ENCODE measurements around the gene STAC3.

STAC3 gene

GRCh38 chr12:57261428-57261865 is 10.5 kb upstream of the STAC3 start:
- Histone ChIP-seq H3K4me1 (ENCODE audit: control insufficient read depth in 1 of 2, insufficient read depth in 1 of 2, low read depth in 1 of 2, low read length in 1 of 2) (no peaks in the 10 kb centered on the region), H3K36me3 (peaks cover 90% of the 10 kb centered on the region), H3K27me3 (no peaks in the 10 kb centered on the region), H3K9me3 (no peaks in the 10 kb centered on the region), H3K4me3 (ENCODE audit: low read depth in 1 of 2, low read length in 1 of 2) (no peak overlapping the region), H3K27ac (no peak overlapping the region)
- TF ChIP-seq CTCF (IDR thresholded peaks at IDR 0.05) = no peak

DNA sequence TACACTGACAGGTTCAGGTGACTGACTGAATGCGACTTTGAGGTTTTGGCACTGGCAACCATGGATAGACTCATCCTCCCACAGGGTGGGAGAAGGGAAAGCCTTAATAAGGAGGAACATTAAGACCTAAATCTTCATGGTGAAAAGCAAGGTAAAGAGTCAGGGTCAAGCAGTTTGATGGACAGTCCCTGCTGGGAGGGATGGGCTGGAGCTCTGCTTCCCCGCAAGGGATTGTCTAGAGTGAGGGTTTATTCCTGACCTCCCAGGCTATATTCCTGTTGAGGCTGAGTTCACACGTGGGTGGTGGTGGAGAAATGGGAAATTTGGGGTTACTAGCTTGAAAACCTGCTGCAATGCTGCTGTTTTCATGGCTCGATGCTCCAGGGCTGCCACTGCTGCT is 9.4 kb upstream of the STAC3 start:
- no peak overlapping the region for H3K27ac ChIP-seq
- H3K4me3 ChIP-seq (ENCODE audit: low read depth in 1 of 2, low read length in 1 of 2) = no peak overlapping the region
- H3K27me3 ChIP-seq = no peaks in the 10 kb centered on the region
- TF ChIP-seq CTCF (IDR thresholded peaks at IDR 0.05) = no peak
- peaks cover 90% of the 10 kb centered on the region for H3K36me3 ChIP-seq
- H3K9me3 ChIP-seq = no peaks in the 10 kb centered on the region
- H3K4me1 ChIP-seq (ENCODE audit: control insufficient read depth in 1 of 2, insufficient read depth in 1 of 2, low read depth in 1 of 2, low read length in 1 of 2) = no peaks in the 10 kb centered on the region

DNA sequence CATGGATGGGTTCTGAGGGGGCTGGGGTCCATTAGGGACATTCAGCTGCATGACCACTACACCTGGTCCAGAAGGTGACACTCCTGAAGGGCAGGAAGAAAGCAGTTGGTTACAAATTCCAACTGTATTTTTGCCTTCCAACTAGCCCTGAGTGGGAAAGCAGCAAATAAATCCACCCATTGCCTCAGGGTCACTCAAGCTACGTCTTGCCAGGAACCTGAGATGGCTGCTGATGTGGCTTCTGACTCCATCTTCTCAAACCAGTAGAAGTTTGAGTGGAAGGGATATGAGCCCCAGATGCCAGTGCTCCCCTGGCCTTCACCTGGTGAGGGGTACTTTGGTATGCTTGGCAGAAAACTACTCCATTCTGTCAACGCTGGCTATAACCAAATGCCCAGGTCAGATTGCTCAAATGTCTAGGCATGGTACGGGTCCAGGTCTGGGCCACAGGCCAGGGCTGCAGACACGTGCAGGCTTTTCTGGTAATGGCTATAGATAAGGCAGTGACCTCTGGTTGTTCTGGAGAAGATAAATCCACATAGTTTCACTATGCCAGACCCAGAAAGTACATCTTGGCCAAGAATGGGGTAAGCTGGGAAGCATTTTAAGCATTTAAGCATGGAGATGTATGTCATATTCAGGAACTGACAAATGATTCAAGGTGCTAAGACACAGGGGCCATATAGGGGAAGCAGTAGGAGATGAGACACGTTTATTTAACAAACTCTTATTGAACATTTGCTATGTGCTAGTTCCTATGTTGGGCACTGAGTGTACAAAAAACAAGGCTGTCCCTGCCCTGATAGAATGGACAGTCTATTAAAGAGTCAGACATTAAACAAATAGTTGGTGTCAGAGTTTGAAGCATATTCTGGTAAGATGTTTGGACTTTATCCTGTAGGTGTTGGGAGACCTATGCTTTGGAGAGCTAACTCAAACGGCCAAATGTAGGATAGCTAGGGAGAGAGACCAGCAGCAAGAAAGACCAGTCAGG is 8.3 kb upstream of the STAC3 start:
- Histone ChIP-seq H3K27ac (no peak overlapping the region), H3K36me3 (peaks cover 91% of the 10 kb centered on the region), H3K9me3 (no peaks in the 10 kb centered on the region), H3K4me3 (ENCODE audit: low read depth in 1 of 2, low read length in 1 of 2) (no peak overlapping the region), H3K27me3 (no peaks in the 10 kb centered on the region), H3K4me1 (ENCODE audit: control insufficient read depth in 1 of 2, insufficient read depth in 1 of 2, low read depth in 1 of 2, low read length in 1 of 2) (no peaks in the 10 kb centered on the region)
- TF ChIP-seq CTCF (IDR thresholded peaks at IDR 0.05) = no peak

DNA sequence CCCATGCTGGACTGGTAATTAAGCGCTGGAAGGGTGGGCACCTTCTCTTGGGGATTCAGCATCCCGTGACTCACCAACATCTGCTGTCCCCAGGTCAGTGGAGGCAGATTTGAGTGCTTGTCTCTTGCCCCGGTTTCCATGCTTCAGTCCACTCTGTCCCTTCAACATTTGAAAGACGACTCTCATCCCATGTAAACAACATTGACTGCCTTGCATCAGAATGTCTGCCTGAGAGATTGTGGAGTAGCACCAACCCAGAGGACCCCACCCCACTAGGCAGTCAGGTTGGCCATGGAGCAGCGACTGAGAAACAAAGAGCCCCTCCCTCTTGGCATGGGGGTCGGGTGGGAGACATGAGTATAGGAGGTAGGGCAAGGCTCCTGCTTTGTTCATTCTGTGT is 4.9 kb upstream of the STAC3 start:
- TF ChIP-seq CTCF (IDR thresholded peaks at IDR 0.05) = no peak
- H3K4me3 ChIP-seq (ENCODE audit: low read depth in 1 of 2, low read length in 1 of 2) = no peak overlapping the region
- H3K9me3 ChIP-seq = no peaks in the 10 kb centered on the region
- H3K4me1 ChIP-seq (ENCODE audit: control insufficient read depth in 1 of 2, insufficient read depth in 1 of 2, low read depth in 1 of 2, low read length in 1 of 2) = no peaks in the 10 kb centered on the region
- H3K36me3 ChIP-seq = peaks cover 71% of the 10 kb centered on the region
- H3K27me3 ChIP-seq = no peaks in the 10 kb centered on the region
- H3K27ac ChIP-seq = no peak overlapping the region

GRCh38 chr12:57254506-57255280 is 3.7 kb upstream of the STAC3 start:
- peaks cover 60% of the 10 kb centered on the region for H3K36me3 ChIP-seq
- no peak for TF ChIP-seq CTCF (IDR thresholded peaks at IDR 0.05)
- no peaks in the 10 kb centered on the region for H3K4me1 ChIP-seq (ENCODE audit: control insufficient read depth in 1 of 2, insufficient read depth in 1 of 2, low read depth in 1 of 2, low read length in 1 of 2)

More at GRCh38 chr12:57254506-57255280, 3.7 kb upstream of the STAC3 start:
- Histone ChIP-seq H3K4me3 (ENCODE audit: low read depth in 1 of 2, low read length in 1 of 2) (no peak overlapping the region), H3K27me3 (no peaks in the 10 kb centered on the region), H3K9me3 (no peaks in the 10 kb centered on the region), H3K27ac (no peak overlapping the region)

Data from neutrophil (primary cell).